Stimulated activated CD4-positive, alpha-beta T cell treated with anti-CD3 and anti-CD28 coated beads, Interleukin-2, amount 100 ng/mL, for 4 hours (primary cell): Measurements from ENCODE around the gene C5orf52.
"Not testable (repeated sequence)": the region's sequence is repeated elsewhere in the genome, so short reads cannot be mapped to it uniquely, and the experiment has no call there.

Experiments
- DNase-seq: peaks from one replicate; pipeline ENCODE4 v3.0.0-alpha.2; 2020; ENCODE audit warnings: low read depth

The C5orf52 gene

GRCh38 chr5:157722895-157723294 is 51.6 kb downstream of the C5orf52 start:
- not testable (repeated sequence) for DNase-seq

- not testable (repeated sequence) for DNase-seq
Measured at GRCh38 chr5:157726607-157727006, 55.3 kb downstream of the C5orf52 start.

DNA sequence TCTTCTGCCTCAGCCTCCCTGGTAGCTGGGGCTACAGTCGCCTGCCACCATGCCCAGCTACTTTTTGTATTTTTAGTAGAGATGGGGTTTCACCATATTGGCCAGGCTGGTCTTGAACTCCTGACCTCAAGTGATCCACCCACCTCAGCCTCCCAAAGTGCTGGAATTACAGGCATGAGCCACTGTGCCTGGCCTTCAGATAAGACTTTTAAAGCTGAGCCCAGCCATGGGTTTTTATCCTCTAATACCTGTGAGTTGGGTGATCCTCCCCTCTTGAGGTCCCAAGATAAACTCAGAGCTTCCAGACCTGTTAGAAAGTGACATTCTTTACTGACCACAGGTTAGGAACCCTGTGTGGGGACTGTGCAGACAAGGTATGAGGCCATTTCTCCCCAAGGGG is 56.5 kb downstream of the C5orf52 start:
- DNase-seq: not testable (repeated sequence)
